ENCODE results near the gene AGBL4. TPM values are rescaled to one million over a fixed set of nuclear protein-coding genes. Genes with fewer than 3 reads are reported as not detected.

AGBL4 gene
- total and polyA plus RNA-seq, 2 of the 13 experiments (the other 11 are each of a cell fraction or from before 2014, with no cell fraction given): not detected

DNA sequence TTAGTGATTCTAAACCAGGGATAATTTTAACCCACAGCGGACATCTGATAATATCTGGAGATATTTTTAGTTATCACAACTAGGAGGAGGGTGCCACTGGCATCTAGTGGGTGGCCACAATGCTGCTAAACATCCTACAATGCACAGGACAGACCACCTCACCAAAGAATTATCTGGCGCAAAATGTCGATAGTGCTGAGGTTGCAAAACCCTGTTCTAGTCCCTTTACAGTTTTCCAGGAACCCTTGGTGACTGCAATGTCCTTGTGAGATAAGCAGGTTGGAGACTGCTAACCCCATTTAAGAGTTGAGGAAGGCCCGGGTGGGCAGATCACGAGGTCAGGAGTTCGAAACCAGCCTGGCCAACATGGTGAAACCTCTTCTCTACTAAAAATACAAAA lies 1083.9 kb downstream of the AGBL4 start:
- no peak overlapping the region for H3K4me3 ChIP-seq (replicated peaks in 1 of 3; ENCODE audit: insufficient read depth in 1 of 3, low read depth in 2 of 3, low read length in 3 of 3)
- ChIA-PET CTCF (ENCODE audit: low intra/inter-chr PET ratio, low total read pairs) (no interaction called here), POLR2A (no interaction called here)
- H3K9ac ChIP-seq (ENCODE audit: insufficient read depth, low read depth, low read length): no peak overlapping the region
- no peaks in the 10 kb centered on the region for H3K27me3 ChIP-seq (ENCODE audit: control insufficient read depth in 1 of 2, insufficient read depth in 2 of 2, low read length in 2 of 2)
- WGBS (ENCODE audit: low lambda C conversion rate): 50% methylated on average over 5 of the region's 6 CpGs
- in situ Hi-C loops (cut with HindIII; ENCODE audit: extremely low pct_ligation_motif_present, low pct_unique_long_range_greater_than_20kb) (no loop called here), intact Hi-C loops (cut with micrococcal nuclease; ENCODE audit: unreplicated experiment) (no loop called here)
- H3K36me3 ChIP-seq (replicated peaks in 1 of 2; ENCODE audit: control insufficient read depth in 1 of 2, insufficient read depth in 2 of 2, low read length in 2 of 2): no peaks in the 10 kb centered on the region
- peaks cover 64% of the 10 kb centered on the region for H3K9me3 ChIP-seq (ENCODE audit: low read length)
- H3K4me1 ChIP-seq (ENCODE audit: insufficient read depth, low read length): no peaks in the 10 kb centered on the region
- no peak overlapping the region for H3K27ac ChIP-seq (ENCODE audit: extremely low read length, insufficient read depth, low read length)
- H4K20me1 ChIP-seq (ENCODE audit: insufficient read depth, low read length): no peaks in the 10 kb centered on the region
- no TSS peak for BruUV-seq (replicated peaks)
- no peak for TF ChIP-seq HNRNPL (IDR thresholded peaks at IDR 0.05; ENCODE audit: low read depth, low read length)
- no peak for TF ChIP-seq RAD21 (CRISPR knock-in tag; IDR thresholded peaks at IDR 0.05)
- no peak for TF ChIP-seq ZBTB21 (CRISPR knock-in tag; IDR thresholded peaks at IDR 0.05)
- peak; percentile 77 to 90 for TF ChIP-seq MAFK (conservative IDR thresholded peaks at IDR 0.05 in 1 of 2, IDR thresholded peaks at IDR 0.05 in 1 of 2; ENCODE audit: low read length in 2 of 2)
- peak; percentile 76 for TF ChIP-seq MAFF (IDR thresholded peaks at IDR 0.05; ENCODE audit: low read depth, low read length)
- TF ChIP-seq RBM39 (IDR thresholded peaks at IDR 0.05; ENCODE audit: low read depth, low read length, poor library complexity, severe bottlenecking): no peak
- no peak overlapping the region for H3K4me2 ChIP-seq (ENCODE audit: low read depth, low read length)
- no peak for ATAC-seq
- H2AFZ ChIP-seq (ENCODE audit: low read length): no peak overlapping the region
- FAIRE-seq: no peak
- no peaks in the 10 kb centered on the region for H3K79me2 ChIP-seq (ENCODE audit: insufficient read depth, low read length)
- DNase-seq (ENCODE audit: low spot score): no peak

DNA sequence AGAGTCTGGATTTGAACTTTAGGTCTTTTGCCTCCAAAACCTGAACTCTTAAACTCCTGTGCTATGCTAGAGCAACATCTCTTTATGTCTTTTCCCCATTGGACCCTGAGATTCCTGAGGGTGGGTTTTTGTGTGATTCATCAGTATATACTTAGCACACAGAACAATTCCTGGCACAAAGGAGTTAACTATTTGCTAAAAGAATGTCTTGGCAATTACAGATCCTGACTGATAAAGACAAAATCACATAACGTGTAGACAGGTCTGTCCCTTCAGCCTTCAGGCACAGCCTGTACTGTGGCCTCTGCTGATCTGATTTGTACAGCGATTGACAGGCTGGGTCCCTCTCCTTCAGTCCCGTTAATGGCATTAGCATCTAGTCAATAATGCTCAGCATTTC lies 1084.7 kb downstream of the AGBL4 start:
- POLR2A ChIA-PET: no interaction called here
- TF ChIP-seq, protein P1, sequence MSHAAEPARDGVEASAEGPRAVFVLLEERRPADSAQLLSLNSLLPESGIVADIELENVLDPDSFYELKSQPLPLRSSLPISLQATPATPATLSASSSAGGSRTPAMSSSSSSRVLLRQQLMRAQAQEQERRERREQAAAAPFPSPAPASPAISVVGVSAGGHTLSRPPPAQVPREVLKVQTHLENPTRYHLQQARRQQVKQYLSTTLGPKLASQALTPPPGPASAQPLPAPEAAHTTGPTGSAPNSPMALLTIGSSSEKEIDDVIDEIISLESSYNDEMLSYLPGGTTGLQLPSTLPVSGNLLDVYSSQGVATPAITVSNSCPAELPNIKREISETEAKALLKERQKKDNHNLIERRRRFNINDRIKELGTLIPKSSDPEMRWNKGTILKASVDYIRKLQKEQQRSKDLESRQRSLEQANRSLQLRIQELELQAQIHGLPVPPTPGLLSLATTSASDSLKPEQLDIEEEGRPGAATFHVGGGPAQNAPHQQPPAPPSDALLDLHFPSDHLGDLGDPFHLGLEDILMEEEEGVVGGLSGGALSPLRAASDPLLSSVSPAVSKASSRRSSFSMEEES (CRISPR knock-in tag; IDR thresholded peaks at IDR 0.05): no peak
- TF ChIP-seq ZNF263 (CRISPR knock-in tag; IDR thresholded peaks at IDR 0.05): no peak
- no peak for TF ChIP-seq ZNF546 (CRISPR knock-in tag; conservative IDR thresholded peaks at IDR 0.05)
- TF ChIP-seq DMAP1 (CRISPR knock-in tag; IDR thresholded peaks at IDR 0.05): no peak
- TF ChIP-seq, protein P2, sequence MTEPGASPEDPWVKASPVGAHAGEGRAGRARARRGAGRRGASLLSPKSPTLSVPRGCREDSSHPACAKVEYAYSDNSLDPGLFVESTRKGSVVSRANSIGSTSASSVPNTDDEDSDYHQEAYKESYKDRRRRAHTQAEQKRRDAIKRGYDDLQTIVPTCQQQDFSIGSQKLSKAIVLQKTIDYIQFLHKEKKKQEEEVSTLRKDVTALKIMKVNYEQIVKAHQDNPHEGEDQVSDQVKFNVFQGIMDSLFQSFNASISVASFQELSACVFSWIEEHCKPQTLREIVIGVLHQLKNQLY (CRISPR knock-in tag; IDR thresholded peaks at IDR 0.05): no peak
- TF ChIP-seq ZNF670 (CRISPR knock-in tag; IDR thresholded peaks at IDR 0.05; ENCODE audit: borderline replicate concordance): no peak
- no peak for TF ChIP-seq ZNF557 (CRISPR knock-in tag; IDR thresholded peaks at IDR 0.05)
- no peak for TF ChIP-seq PHF8 (CRISPR knock-in tag; IDR thresholded peaks at IDR 0.05)
- TF ChIP-seq MYC (CRISPR knock-in tag; IDR thresholded peaks at IDR 0.05; ENCODE audit: borderline replicate concordance): no peak
- TF ChIP-seq, protein P3, sequence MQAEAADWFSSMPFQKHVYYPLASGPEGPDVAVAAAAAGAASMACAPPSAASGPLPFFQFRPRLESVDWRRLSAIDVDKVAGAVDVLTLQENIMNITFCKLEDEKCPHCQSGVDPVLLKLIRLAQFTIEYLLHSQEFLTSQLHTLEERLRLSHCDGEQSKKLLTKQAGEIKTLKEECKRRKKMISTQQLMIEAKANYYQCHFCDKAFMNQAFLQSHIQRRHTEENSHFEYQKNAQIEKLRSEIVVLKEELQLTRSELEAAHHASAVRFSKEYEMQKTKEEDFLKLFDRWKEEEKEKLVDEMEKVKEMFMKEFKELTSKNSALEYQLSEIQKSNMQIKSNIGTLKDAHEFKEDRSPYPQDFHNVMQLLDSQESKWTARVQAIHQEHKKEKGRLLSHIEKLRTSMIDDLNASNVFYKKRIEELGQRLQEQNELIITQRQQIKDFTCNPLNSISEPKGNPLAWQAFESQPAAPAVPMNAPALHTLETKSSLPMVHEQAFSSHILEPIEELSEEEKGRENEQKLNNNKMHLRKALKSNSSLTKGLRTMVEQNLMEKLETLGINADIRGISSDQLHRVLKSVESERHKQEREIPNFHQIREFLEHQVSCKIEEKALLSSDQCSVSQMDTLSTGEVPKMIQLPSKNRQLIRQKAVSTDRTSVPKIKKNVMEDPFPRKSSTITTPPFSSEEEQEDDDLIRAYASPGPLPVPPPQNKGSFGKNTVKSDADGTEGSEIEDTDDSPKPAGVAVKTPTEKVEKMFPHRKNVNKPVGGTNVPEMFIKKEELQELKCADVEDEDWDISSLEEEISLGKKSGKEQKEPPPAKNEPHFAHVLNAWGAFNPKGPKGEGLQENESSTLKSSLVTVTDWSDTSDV (CRISPR knock-in tag; IDR thresholded peaks at IDR 0.05): no peak

More for the DNA sequence above, 1084.7 kb downstream of the AGBL4 start:
- DNase-seq (ENCODE audit: low spot score): no peak
- CTCF ChIA-PET (ENCODE audit: low intra/inter-chr PET ratio, low total read pairs): no interaction called here
- Histone ChIP-seq H3K4me2 (ENCODE audit: low read depth, low read length) (no peak overlapping the region), H3K4me3 (replicated peaks in 1 of 3; ENCODE audit: insufficient read depth in 1 of 3, low read depth in 2 of 3, low read length in 3 of 3) (no peak overlapping the region), H3K9ac (ENCODE audit: insufficient read depth, low read depth, low read length) (no peak overlapping the region), H3K27me3 (ENCODE audit: control insufficient read depth in 1 of 2, insufficient read depth in 2 of 2, low read length in 2 of 2) (no peaks in the 10 kb centered on the region), H4K20me1 (ENCODE audit: insufficient read depth, low read length) (no peaks in the 10 kb centered on the region), H3K27ac (ENCODE audit: extremely low read length, insufficient read depth, low read length) (no peak overlapping the region), H3K9me3 (ENCODE audit: low read length) (peaks cover 62% of the 10 kb centered on the region), H3K79me2 (ENCODE audit: insufficient read depth, low read length) (no peaks in the 10 kb centered on the region), H3K36me3 (replicated peaks in 1 of 2; ENCODE audit: control insufficient read depth in 1 of 2, insufficient read depth in 2 of 2, low read length in 2 of 2) (no peaks in the 10 kb centered on the region), H3K4me1 (ENCODE audit: insufficient read depth, low read length) (no peaks in the 10 kb centered on the region), H2AFZ (ENCODE audit: low read length) (no peak overlapping the region)
- WGBS (ENCODE audit: low lambda C conversion rate): 46% methylated on average over 3 of the region's 3 CpGs
- FAIRE-seq: no peak
- intact Hi-C loops (cut with micrococcal nuclease; ENCODE audit: unreplicated experiment): no loop called here
- ATAC-seq: no peak
- BruUV-seq (replicated peaks): no TSS peak
- in situ Hi-C loops (cut with HindIII; ENCODE audit: extremely low pct_ligation_motif_present, low pct_unique_long_range_greater_than_20kb): no loop called here
